GM21717 (cell line): ENCODE results near the gene GSTA1.
"Not testable (repeated sequence)": the region's sequence is repeated elsewhere in the genome, so short reads cannot be mapped to it uniquely, and the experiment has no call there.

ENCODE experiments used
- ATAC-seq: cut with Tn5 transposase; IDR thresholded peaks from one replicate; pipeline ENCODE4 v1.9.1; 2021; ENCODE audit warnings: mild to moderate bottlenecking, moderate library complexity; ENCODE audit not compliant: unreplicated experiment

Gene GSTA1

DNA sequence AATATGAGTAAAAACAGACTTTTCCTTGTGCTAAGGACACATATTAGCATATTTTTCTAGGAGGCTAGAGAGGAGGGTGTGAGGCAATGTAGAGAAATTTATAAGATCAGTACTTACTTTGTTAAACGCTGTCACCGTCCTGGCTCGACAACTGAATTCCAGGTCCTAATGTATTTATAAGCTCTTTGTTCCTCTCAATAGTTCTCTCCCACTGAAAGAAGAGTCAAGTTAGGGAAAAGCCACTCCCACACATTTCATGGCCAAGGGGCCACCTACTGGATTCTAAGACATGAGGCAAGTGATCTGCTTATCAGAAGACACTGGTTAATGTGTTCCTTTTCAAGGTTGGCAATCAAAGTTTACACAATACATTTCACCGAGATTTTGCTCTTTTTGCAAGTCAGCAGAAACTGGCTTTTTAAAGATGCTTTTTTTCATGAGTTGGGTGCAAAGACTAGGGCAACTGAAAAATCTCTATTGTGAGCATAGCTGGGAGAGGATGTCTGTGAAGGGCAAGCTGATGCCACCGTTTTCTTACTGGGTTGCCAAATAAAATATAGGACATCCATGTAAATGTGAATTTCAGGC lies at the start of gene GSTA1:
GSTA1 (minus strand) TSS at position 149 of the 588 bp plus-strand sequence. CDS start 4,549 bp downstream, outside the sequence.
- not testable (repeated sequence) for ATAC-seq

GRCh38 chr6:52849137-52849536 lies 45.5 kb upstream of the GSTA1 start:
- no peak for ATAC-seq

GRCh38 chr6:52846002-52846401 lies 42.4 kb upstream of the GSTA1 start:
- ATAC-seq = no peak

- no peak for ATAC-seq
These were observed 40.0 kb upstream of the GSTA1 start for GRCh38 chr6:52843605-52844004.

DNA sequence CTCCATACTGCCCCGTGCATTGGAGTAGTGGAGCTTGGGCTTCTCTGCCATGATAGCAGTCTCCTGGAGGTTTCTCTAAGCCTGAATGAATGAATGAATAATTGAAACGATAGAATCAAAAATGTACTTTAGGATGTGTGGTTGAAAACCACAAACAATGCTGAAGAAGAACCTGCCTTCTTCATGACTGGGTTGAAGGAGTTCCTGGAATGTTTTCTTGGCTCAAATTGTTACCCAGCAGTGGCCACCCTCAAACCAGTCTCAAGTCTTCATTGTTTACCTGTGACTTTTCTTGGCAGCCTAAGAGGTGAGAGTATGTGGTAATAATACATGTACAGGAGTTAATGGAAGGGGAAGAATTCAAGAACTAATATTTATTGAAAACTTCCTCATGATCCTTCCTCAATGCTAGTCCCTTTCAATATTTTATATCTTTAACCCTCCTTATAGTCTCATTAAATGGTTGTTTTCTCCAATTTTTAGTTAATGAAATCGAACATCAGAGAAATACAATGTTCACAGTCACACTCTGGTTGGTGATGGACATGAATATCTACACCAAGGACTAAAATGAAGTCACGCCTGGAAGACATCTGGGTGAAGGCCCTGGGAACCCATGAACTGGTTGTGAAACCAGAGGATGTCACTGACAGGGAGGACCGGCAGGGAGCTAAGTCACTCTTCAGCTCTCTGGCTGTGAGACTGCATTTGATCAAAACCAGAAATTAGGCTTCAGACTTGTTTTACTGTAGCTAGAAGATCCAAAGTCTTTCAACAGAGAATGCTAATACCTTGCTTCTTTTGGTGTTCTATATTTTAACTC lies 37.4 kb upstream of the GSTA1 start, which contains the start of gene GSTA5:
GSTA5 (minus strand) TSS at position 51 of the 823 bp plus-strand sequence.
- no peak for ATAC-seq

GRCh38 chr6:52839124-52840055 lies 35.8 kb upstream of the GSTA1 start:
- ATAC-seq = no peak

- ATAC-seq = no peak
These were observed 30.9 kb upstream of the GSTA1 start for GRCh38 chr6:52834481-52834880.

GRCh38 chr6:52830869-52831268 lies 27.3 kb upstream of the GSTA1 start:
- not testable (repeated sequence) for ATAC-seq

DNA sequence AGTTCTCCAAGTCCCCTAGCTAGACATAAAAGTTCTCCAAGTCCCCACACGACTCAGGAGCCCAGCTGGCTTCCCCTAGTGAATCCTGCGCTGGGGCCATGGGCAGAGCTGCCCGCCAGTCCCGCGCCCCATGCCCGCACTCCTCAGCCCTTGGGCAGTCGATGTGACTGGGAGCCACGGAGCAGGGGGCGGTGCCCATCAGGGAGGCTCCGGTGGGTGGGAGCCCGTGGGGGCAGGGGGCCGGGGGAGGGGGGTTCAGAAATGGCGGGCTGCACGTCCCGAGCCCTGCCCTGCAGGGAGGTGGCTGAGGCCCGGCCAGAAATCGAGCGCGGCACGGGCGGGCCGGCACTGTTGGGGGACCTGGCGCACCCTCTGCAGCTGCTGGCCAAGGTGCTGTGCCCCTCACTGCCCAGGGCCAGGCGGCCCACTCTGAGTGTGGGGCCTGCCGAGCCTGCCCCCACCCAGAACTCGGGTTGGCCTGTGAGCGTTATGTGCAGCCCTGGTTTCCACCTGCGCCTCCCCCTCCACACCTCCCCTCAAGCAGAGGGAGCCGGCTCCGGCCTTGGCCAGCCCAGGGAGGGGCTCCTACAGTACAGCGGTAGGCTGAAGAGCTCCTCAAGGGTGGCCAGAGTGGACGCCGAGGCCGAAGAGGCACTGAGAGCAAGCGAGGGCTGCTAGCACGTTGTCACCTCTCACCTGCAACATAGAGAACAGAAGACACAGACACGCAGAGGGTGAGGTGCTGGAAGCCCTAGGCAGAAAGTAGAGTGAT lies 25.6 kb upstream of the GSTA1 start:
- ATAC-seq = no peak

DNA sequence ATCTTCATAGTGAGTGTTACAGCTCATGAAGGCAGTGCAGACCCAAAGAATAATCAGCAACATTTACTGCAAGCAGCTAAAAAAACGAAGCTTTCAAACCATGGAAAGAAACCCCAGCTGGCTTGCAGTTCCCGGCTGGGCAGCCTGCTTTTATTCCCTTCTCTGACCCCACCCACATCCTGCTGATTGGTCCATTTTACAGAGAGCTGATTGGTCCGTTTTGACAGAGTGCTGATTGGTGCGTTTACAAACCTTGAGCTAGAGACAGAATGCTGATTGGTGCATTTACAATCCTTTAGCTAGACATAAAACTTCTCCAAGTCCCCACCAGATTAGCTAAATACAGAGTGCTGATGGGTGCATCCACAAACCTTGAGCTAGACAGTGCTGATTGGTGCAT lies 25.0 kb upstream of the GSTA1 start:
- ATAC-seq = not testable (repeated sequence)

- ATAC-seq = not testable (repeated sequence)
These were observed 23.6 kb upstream of the GSTA1 start for GRCh38 chr6:52827073-52827783.

DNA sequence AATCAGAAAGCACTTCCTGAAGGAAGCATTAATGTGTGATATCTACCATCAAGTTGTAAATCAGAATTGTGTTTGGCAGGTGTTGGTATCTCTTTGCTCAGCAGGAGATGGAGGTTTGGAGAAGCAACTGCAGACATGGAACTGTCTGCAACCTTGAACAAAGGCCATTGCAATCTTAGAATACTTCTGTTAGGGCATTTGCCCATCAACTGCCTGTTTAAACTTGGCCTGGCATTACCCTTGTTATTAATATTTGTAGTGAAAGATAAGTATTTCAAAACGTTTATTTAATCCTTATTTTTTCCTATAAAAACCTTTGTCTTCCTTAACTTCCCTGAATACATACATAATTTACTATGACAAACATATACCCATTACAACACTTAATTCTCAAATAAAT lies 22.9 kb upstream of the GSTA1 start:
- ATAC-seq = no peak

DNA sequence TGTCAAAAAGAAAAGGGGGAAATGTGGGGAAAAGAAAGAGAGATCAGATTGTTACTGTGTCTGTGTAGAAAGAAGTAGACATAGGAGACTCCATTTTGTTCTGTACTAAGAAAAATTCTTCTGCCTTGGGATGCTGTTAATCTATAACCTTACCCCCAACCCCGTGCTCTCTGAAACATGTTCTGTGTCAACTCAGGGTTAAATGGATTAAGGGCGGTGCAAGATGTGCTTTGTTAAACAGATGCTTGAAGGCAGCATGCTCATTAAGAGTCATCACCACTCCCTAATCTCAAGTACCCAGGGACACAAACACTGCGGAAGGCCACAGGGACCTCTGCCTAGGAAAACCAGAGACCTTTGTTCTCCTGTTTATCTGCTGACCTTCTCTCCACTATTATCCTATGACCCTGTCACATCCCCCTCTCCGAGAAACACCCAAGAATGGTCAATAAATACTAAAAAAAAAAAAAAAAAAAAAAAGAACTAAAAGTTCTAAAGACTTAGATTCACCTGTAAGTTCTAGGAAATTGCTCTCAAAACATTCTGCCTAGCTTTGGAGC lies 22.4 kb upstream of the GSTA1 start:
- not testable (repeated sequence) for ATAC-seq

DNA sequence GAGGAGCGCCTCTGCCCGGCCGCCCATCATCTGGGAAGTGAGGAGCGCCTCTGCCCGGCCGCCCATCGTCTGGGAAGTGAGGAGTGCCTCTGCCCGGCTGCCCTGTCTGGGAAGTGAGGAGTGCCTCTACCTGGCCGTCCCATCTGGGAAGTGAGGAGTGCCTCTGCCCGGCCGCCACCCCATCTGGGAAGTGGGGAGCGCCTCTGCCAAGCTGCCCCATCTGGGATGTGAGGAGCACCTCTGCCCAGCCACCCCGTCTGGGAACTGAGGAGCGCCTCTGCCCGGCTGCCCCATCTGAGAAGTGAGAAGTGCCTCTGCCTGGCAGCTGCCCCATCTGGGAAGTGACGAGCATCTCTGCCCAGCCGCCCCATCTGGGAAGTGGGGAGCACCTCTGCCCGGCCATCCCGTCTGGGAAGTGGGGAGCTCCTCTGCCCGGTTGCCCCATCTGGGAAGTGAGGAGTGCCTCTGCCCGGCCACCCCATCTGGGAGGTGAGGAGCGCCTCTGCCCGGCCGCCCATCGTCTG lies 21.7 kb upstream of the GSTA1 start:
- not testable (repeated sequence) for ATAC-seq

DNA sequence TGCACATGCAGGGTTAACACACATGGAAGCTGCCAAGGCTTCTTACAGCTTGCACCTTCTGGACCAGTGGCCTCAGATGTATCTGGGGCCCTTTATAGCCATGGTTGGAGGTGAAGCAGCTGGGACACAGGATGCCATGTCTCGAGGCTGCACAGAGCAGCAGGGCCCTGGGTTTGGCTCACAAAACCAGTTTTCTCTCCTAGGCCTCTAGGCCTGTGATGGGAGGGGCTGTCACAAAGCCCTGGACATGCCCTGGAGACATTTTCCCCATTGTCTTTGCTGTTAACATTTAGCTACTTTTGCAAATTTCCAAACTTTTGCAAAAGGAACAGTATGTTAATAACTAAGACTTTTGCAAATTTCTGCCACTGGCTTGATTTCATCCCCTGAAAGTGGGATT lies 18.2 kb upstream of the GSTA1 start:
- no peak for ATAC-seq

DNA sequence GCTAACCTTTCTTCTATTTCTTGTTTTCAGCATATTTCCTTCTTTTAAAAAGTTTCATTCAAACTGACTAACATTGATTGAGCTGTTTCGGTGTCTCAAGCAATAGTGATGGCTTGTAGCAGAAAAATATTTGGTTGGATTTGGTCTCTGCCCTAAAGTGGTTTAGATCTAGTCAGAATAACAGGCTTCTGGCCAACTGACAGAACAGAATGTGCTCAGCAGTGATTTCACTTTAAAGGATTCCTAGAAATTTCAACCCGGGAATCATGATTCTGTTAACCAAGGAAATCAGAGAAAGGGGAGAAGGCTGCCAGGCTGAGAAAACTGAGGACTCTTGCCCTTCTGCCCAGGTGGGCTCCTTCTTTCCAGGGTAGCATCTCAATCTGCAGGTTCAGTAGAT lies 16.6 kb upstream of the GSTA1 start:
- ATAC-seq = no peak

- ATAC-seq = no peak
These were observed 11.8 kb upstream of the GSTA1 start for GRCh38 chr6:52815167-52816092.

DNA sequence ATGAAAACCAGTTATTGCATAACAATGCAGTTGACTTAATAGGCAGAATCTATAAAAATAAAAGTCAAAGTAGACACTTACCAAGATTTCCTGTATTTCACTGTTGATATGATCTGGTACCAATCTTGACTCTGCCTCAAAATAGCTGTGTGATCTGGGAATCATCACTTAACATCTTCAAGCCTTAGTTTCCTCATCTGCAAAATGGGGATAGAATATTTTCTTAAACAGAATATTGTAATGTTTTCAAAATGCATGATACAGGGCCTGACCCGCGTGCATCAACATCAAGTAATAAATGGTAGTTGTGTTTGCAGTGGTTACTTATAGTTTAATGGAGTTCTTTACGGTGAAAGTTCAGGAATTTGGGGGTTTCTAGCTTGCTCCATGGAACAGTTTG lies 10.9 kb upstream of the GSTA1 start:
- ATAC-seq = not testable (repeated sequence)
